ENCODE results near the gene SND1.
"Not testable (repeated sequence)": the region's sequence is repeated elsewhere in the genome, so short reads cannot be mapped to it uniquely, and the experiment has no call there.

SND1 gene

GRCh38 chr7:127895814-127896280 lies 243.9 kb downstream of the SND1 start:
- DNase-seq: no peak

- DNase-seq: no peak
Measured at GRCh38 chr7:127896659-127897058, 244.7 kb downstream of the SND1 start.

DNA sequence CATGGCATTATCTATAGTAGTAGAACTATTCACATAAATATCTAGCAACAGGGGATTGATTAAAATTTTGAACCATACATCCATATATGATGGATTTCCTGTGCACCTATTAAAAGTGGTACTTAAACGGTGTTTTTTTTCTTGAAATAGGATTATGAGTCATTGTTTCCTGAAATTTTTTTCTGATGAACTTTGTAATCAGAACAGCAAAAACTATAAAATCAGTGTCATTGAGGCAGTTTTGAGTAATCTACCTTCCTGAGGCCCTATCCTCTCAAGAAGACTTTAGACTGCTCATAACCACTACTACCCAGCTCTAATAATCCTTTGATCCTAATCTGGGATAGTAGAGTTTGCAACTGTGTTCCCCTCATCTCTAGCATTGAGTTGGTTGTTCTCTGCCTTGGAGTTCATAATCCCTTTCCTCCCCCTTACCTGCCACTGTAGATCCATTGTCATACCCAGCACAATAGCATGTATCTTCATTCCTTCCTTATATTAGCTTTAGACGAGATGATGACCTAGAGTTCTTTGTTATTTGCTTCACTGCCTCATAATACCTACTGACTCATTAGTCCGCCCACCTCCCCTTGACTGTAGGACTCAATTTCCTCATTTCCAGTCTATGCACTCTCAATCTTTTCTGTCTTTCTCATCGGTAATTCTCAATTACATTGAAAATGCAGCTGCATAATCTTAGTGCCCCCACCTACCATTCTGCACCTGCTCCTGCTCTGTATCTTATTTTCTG lies 245.9 kb downstream of the SND1 start:
- DNase-seq: peak; percentile 63

GRCh38 chr7:127899411-127899810 lies 247.4 kb downstream of the SND1 start:
- DNase-seq: no peak

GRCh38 chr7:127900141-127900540 lies 248.1 kb downstream of the SND1 start:
- no peak for DNase-seq

DNA sequence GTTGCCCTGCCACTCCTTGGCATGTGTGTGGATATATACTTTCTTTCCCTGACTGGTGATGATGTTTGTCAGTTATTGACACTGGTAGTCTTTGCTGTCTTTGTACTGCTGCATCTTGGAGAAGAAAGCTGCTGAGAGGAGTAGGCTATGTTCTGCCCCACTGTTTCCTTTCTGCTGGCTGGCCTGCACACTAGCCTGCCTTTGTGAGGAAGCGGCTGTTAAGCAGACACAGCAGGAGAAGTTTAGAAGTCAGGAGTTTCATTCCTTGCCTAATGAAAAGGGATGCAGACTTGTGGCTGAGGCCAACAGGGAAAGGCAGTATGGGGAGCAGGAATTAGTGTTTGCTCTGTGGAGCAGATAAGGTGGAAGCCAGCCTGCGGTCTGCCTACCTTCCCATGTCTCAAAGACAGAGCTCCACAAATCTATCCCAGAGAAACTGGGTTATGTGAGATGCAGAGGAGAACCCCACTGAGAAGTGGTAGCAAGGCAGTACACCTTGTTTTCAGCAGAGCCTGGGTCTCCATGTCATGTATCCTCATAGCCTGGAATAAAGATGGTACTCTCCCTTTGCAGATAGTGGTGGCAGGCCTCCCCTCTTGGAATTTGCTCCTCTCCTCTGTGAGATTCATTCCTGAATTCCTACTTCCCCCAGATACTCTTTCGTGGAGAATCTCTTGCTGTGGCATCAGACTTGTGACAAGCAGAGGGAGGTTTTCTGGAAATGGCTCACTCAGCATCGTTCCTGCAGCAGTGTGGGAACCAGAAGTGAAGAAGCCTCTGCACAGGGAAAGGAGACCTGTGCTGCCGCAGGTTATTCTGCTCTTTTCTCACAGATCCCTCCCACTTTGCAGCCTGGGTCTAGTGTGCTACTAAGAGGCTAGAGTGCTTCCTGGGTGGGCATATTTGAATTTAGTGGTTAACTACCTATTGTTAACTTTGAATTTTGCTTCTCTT lies 249.0 kb downstream of the SND1 start:
- no peak for DNase-seq

- no peak for DNase-seq
Measured at GRCh38 chr7:127901895-127902703, 250.1 kb downstream of the SND1 start.

- not testable (repeated sequence) for DNase-seq
Measured at GRCh38 chr7:127902753-127903152, 250.8 kb downstream of the SND1 start.

GRCh38 chr7:127903892-127904669 lies 252.1 kb downstream of the SND1 start:
- no peak for DNase-seq

GRCh38 chr7:127904670-127904985 lies 252.6 kb downstream of the SND1 start:
- DNase-seq: no peak

DNA sequence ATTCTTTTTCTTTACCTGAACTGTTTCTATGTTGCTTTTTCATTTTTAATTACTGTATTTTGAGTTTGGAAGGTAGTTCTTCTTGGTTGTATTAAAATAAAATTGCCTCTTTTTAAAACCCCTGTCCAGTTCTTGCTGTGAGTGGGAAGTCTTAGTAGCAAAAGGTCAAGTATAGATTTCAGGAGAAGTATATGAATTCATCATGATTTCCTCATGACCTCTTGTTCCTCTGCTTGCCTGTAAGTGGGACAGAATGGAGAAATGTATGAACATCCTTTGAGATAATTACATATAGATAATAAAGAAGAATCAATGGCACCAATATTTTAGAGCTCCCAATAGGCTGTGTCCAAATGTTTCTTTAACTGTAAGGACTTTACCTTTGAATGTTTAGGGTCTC lies 253.0 kb downstream of the SND1 start:
- no peak for DNase-seq

GRCh38 chr7:127905491-127906330 lies 253.7 kb downstream of the SND1 start:
- DNase-seq: peak; percentile 36

- no peak for DNase-seq
Measured at GRCh38 chr7:127907110-127908040, 255.4 kb downstream of the SND1 start.

- no peak for DNase-seq
Measured at GRCh38 chr7:127908430-127909258, 256.6 kb downstream of the SND1 start.

DNA sequence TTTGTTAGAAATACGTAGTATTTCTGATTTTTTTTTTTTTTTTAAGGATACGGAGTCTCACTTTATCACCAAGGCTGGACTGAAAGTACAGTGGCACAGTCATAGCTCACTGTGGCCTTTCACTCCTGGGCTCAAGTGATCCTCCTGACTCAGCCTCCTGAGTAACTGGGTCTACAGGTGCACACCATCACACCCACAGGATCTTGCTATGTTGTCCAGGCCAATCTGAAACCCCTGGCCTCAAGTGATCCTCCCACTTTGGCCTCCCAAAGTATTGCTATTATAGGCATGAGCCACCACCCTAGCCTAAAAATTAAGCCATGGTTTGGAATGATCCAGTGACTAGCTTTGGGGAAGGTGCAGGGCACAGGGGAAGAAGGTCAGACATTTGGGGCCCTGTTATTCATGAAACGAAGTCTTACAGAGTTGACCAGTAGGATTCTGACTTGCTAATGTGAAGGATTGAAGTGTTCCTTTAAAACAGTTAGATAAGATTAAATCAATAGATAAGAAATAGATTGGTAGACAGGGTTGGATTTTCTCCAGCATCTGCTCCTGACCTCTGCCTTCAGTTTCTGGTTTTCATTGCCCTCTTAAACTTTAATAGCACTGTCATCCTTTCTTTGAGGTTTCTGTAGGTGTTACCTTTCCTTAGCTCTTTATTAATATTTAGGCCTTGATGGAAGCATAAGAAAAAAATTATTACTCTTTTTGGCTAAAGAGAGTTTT lies 257.6 kb downstream of the SND1 start:
- no peak for DNase-seq

DNA sequence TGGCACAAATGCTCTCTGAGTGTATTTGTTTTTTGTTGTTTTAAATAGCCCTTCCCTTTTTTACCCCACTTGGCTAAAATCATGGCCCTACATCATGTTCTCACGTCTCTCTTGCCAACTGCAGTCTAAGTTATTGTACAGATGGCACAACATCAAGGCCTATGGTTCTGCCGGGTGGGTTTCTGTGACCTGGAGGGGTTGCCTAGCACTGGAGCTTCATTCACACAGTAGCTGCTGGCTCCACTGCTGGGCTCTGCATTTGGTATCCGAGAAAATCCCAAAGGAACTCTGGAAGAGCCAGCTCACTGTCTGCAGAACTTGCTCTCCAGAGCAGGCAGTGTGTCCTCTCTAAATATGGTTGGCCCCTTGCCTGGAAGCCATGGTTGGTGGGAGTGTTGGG lies 258.7 kb downstream of the SND1 start:
- DNase-seq: no peak

GRCh38 chr7:127911968-127912511 lies 260.0 kb downstream of the SND1 start:
- no peak for DNase-seq

GRCh38 chr7:127912901-127913300 lies 260.9 kb downstream of the SND1 start:
- no peak for DNase-seq

Data from activated CD4-positive, alpha-beta T cell treated with anti-CD3 and anti-CD28 coated beads for 48 hours (primary cell).